Keratinocyte (primary cell): Measurements from ENCODE around the gene PLEKHA6. TPM values are rescaled to one million over a fixed set of nuclear protein-coding genes. Genes with fewer than 3 reads are reported as not detected.

Source experiments
- DNase-seq: peaks from one replicate; pipeline ENCODE4 v3.0.0-alpha.2; 2011; ENCODE audit warnings: low read depth, missing footprints, low spot score
- FAIRE-seq: peaks from 2 replicates; lab custom pipeline; 2011; peaks lifted over from hg19 to GRCh38; lab: Jason Lieb, UNC
- H2AFZ ChIP-seq: 2 replicates; pipeline ENCODE4 v1.6.0; 2012; ENCODE audit warnings: low read length, control low read depth, inconsistent platforms; ENCODE audit not compliant: control insufficient read depth
- H3K27ac ChIP-seq: 2 replicates; pipeline ENCODE4 v1.5.1; 2011; ENCODE audit warnings: low read length; ENCODE audit not compliant: control insufficient read depth, insufficient read depth
- H3K27me3 ChIP-seq: 3 replicates; pipeline ENCODE4 v1.6.0; 2011; ENCODE audit warnings: low read length; ENCODE audit not compliant: control insufficient read depth, insufficient read depth; ENCODE audit errors: extremely low read depth
- H3K36me3 ChIP-seq, 2 experiments: 2 replicates in 1 of 2; 3 replicates in 1 of 2; pipeline ENCODE4 v1.5.1; 2011; ENCODE audit warnings: low read length in 2 of 2, mild to moderate bottlenecking in 1 of 2; ENCODE audit not compliant: control insufficient read depth in 2 of 2, insufficient read depth in 2 of 2; ENCODE audit errors: extremely low read depth in 1 of 2
- H3K4me1 ChIP-seq: 3 replicates; pipeline ENCODE4 v1.5.1; 2011; ENCODE audit warnings: low read length; ENCODE audit not compliant: control insufficient read depth, insufficient read depth; ENCODE audit errors: extremely low read depth
- H3K4me2 ChIP-seq: 3 replicates; pipeline ENCODE4 v1.6.0; 2011; ENCODE audit warnings: low read depth, low read length; ENCODE audit not compliant: control insufficient read depth, insufficient read depth; ENCODE audit errors: extremely low read depth
- H3K4me3 ChIP-seq, 3 experiments: fragments of 200-600 bp in 1 of 3; sonication (generic) in 1 of 3; 2 replicates in 2 of 3; 3 replicates in 1 of 3; pipeline ENCODE4 v1.5.1; 2011 to 2016; ENCODE audit warnings: low read length in 3 of 3, mild to moderate bottlenecking in 3 of 3, control low read depth in 2 of 3, inconsistent platforms in 1 of 3, low read depth in 1 of 3, mixed read lengths in 1 of 3, mixed run types in 1 of 3, moderate library complexity in 1 of 3; ENCODE audit not compliant: control insufficient read depth in 2 of 3, insufficient read depth in 2 of 3; ENCODE audit errors: extremely low read depth in 1 of 3
- H3K79me2 ChIP-seq: 2 replicates; pipeline ENCODE4 v1.6.0; 2012; ENCODE audit warnings: low read length; ENCODE audit not compliant: control insufficient read depth, insufficient read depth
- H3K9ac ChIP-seq: 3 replicates; pipeline ENCODE4 v1.6.0; 2011; ENCODE audit warnings: low read length; ENCODE audit not compliant: control insufficient read depth, insufficient read depth; ENCODE audit errors: extremely low read depth
- H3K9me1 ChIP-seq: 3 replicates; pipeline ENCODE4 v1.6.0; 2011; ENCODE audit warnings: low read length; ENCODE audit not compliant: control insufficient read depth, insufficient read depth; ENCODE audit errors: extremely low read depth
- H3K9me3 ChIP-seq: 2 replicates; pipeline ENCODE4 v1.5.1; 2012; ENCODE audit warnings: low read depth, low read length; ENCODE audit not compliant: control insufficient read depth
- H4K20me1 ChIP-seq: 3 replicates; pipeline ENCODE4 v1.6.0; 2011; ENCODE audit warnings: low read length; ENCODE audit not compliant: control insufficient read depth, insufficient read depth; ENCODE audit errors: extremely low read depth
- EZH2 ChIP-seq: IDR thresholded peaks from one replicate; pipeline ENCODE4 v1.6.1; 2012; ENCODE audit warnings: inconsistent platforms, mild to moderate bottlenecking, low read length, moderate library complexity
- dilution Hi-C: fragments of 300-500 bp; cut with MboI; formaldehyde crosslinking; loops from one replicate; pipeline ENCODE4 v1.7.0; 2020; ENCODE audit warnings: low sequenced_read_pairs; ENCODE audit not compliant: extremely low pct_ligation_motif_present
- polyA plus RNA-seq, 5 experiments: library from polyadenylated mRNA; depleted of rRNA in 3 of 5; stranded (reverse) in 3 of 5; stranded (forward) in 1 of 5; unstranded in 1 of 5; fragments of >200 nt; gene quantifications; 1 replicate in 1 of 5; 2 replicates in 3 of 5; 3 replicates in 1 of 5; pipeline versions ENCODE4 v1.2.1 to v1.2.3, GENCODE V29; 2011 to 2012; ENCODE audit warnings: missing spikeins in 2 of 5, low read depth in 1 of 5, low replicate concordance in 1 of 5
- TF ChIP-seq, protein P1 (sequence below), 3 experiments: IDR thresholded peaks in 1 of 3; conservative IDR thresholded peaks in 1 of 3; optimal IDR thresholded peaks in 1 of 3; 2 replicates in 2 of 3; 3 replicates in 1 of 3; pipeline versions ENCODE3 to v1.5.1; 2011; ENCODE audit warnings: low read length in 3 of 3, mild to moderate bottlenecking in 3 of 3, moderate library complexity in 2 of 3, control low read depth in 1 of 3, inconsistent platforms in 1 of 3; ENCODE audit not compliant: insufficient read depth in 2 of 3; ENCODE audit errors: extremely low read depth in 1 of 3

The PLEKHA6 gene
- polyA plus RNA-seq, 1 donor (not counting 4 experiments of a cell fraction or from before 2014, with no cell fraction given): 1.5 TPM

DNA sequence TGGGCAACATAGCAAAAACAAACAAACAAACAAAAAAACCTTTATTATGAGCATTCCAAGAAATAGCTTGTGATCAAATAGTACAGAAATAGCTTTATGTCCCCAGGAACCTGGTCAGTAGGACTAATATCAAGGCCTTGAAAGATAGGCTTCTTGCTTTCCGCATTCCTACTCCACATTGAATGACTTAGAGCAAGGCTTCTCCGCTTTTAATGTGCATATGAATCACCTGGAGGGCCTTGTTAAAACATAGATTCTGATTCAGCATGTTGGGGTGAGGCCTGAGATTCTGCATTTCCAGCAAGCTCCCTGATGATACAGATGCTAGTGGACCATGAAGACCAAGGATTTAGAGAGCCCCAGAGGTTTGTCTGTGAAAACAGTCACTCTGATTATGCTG, 17.4 kb downstream of the PLEKHA6 start:
- Histone ChIP-seq H3K9ac (no peak overlapping the region), H3K36me3 (no peaks in the 10 kb centered on the region), H4K20me1 (no peaks in the 10 kb centered on the region), H3K9me3 (no peaks in the 10 kb centered on the region), H3K27ac (no peak overlapping the region), H3K9me1 (no peaks in the 10 kb centered on the region), H3K4me1 (no peaks in the 10 kb centered on the region), H2AFZ (no peak overlapping the region), H3K27me3 (peaks cover 13% of the 10 kb centered on the region), H3K79me2 (no peaks in the 10 kb centered on the region), H3K4me3 (no peak overlapping the region), H3K4me2 (no peak overlapping the region)
- dilution Hi-C loops: no loop called here
- DNase-seq (no peak), FAIRE-seq (no peak)
- TF ChIP-seq EZH2: no peak
- TF ChIP-seq, protein P1, sequence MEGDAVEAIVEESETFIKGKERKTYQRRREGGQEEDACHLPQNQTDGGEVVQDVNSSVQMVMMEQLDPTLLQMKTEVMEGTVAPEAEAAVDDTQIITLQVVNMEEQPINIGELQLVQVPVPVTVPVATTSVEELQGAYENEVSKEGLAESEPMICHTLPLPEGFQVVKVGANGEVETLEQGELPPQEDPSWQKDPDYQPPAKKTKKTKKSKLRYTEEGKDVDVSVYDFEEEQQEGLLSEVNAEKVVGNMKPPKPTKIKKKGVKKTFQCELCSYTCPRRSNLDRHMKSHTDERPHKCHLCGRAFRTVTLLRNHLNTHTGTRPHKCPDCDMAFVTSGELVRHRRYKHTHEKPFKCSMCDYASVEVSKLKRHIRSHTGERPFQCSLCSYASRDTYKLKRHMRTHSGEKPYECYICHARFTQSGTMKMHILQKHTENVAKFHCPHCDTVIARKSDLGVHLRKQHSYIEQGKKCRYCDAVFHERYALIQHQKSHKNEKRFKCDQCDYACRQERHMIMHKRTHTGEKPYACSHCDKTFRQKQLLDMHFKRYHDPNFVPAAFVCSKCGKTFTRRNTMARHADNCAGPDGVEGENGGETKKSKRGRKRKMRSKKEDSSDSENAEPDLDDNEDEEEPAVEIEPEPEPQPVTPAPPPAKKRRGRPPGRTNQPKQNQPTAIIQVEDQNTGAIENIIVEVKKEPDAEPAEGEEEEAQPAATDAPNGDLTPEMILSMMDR (optimal IDR thresholded peaks at IDR 0.05 in 1 of 3, IDR thresholded peaks at IDR 0.05 in 1 of 3, conservative IDR thresholded peaks at IDR 0.05 in 1 of 3; ENCODE audit: extremely low read depth in 1 of 3, insufficient read depth in 2 of 3, low read length in 3 of 3): no peak

DNA sequence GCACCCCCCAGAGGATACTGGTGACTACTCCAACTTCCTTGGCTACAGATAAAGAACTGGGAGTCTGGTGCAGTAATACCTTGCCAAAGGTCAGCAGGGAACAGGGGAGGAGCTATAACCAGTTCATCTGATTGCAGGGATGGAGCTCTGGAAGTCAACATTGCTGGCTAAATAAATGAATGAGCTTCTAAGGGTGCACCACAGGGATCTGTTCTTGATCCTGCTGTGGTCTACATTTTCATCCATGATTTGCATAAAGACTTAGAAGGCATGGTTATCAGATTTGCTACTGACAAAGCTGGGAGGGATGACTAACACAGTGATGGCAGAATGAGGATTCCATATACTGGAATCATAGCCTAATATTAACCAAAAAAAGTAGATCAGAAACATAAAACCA, 18.3 kb downstream of the PLEKHA6 start:
- Histone ChIP-seq H3K79me2 (no peaks in the 10 kb centered on the region), H3K36me3 (no peaks in the 10 kb centered on the region), H3K4me2 (no peak overlapping the region), H2AFZ (no peak overlapping the region), H3K9me3 (no peaks in the 10 kb centered on the region), H3K4me3 (no peak overlapping the region), H3K27ac (no peak overlapping the region), H3K9ac (no peak overlapping the region), H4K20me1 (no peaks in the 10 kb centered on the region), H3K27me3 (peaks cover 13% of the 10 kb centered on the region), H3K4me1 (no peaks in the 10 kb centered on the region), H3K9me1 (no peaks in the 10 kb centered on the region)
- FAIRE-seq (no peak), DNase-seq (no peak)
- TF ChIP-seq EZH2: no peak
- TF ChIP-seq, protein P1 (optimal IDR thresholded peaks at IDR 0.05 in 1 of 3, IDR thresholded peaks at IDR 0.05 in 1 of 3, conservative IDR thresholded peaks at IDR 0.05 in 1 of 3; ENCODE audit: extremely low read depth in 1 of 3, insufficient read depth in 2 of 3, low read length in 3 of 3): no peak
- dilution Hi-C loops: no loop called here
